H9 (cell line): Measurements from ENCODE around the gene CATSPERZ. TPM values are rescaled to one million over a fixed set of nuclear protein-coding genes. Genes with fewer than 3 reads are reported as not detected.

Experiments
- DNase-seq: peaks from one replicate; pipeline ENCODE4 v3.0.0-alpha.2; 2017
- H2AFZ ChIP-seq: one replicate; pipeline ENCODE4 v1.6.1; 2013; ENCODE audit warnings: mild to moderate bottlenecking, low read length, control low read depth, moderate library complexity
- H2AK5ac ChIP-seq: 2 replicates; pipeline ENCODE4 v1.6.1; 2013; ENCODE audit warnings: low read length, control low read depth, mixed read lengths; ENCODE audit not compliant: insufficient read length
- H2BK120ac ChIP-seq: one replicate; pipeline ENCODE4 v1.6.1; 2013; ENCODE audit warnings: low read depth, mild to moderate bottlenecking, low read length, control low read depth, inconsistent platforms; ENCODE audit not compliant: poor library complexity, severe bottlenecking
- H2BK12ac ChIP-seq: 2 replicates; pipeline ENCODE4 v1.6.1; 2013; ENCODE audit warnings: low read length, control low read depth, mixed read lengths, low read depth; ENCODE audit not compliant: insufficient read length
- H2BK15ac ChIP-seq: 2 replicates; pipeline ENCODE4 v1.6.1; 2013; ENCODE audit warnings: low read depth, low read length, control low read depth
- H2BK20ac ChIP-seq: one replicate; pipeline ENCODE4 v1.6.1; 2013; ENCODE audit warnings: low read depth, mild to moderate bottlenecking, low read length, control low read depth, inconsistent platforms; ENCODE audit not compliant: poor library complexity, severe bottlenecking
- H2BK5ac ChIP-seq: 2 replicates; pipeline ENCODE4 v1.6.1; 2013; ENCODE audit warnings: low read length, control low read depth, mixed read lengths; ENCODE audit not compliant: insufficient read length
- H3K14ac ChIP-seq: 2 replicates; pipeline ENCODE4 v1.6.1; 2013; ENCODE audit warnings: low read length, control low read depth; ENCODE audit not compliant: insufficient read depth
- H3K18ac ChIP-seq: 2 replicates; pipeline ENCODE4 v1.6.1; 2013; ENCODE audit warnings: low read depth, mild to moderate bottlenecking, mixed read lengths, low read length, control low read depth; ENCODE audit not compliant: insufficient read length
- H3K23ac ChIP-seq: 2 replicates; pipeline ENCODE4 v1.6.1; 2013; ENCODE audit warnings: low read length, control low read depth, mixed read lengths, low read depth; ENCODE audit not compliant: insufficient read length
- H3K23me2 ChIP-seq: 2 replicates; pipeline ENCODE4 v1.6.1; 2013; ENCODE audit warnings: low read depth, mild to moderate bottlenecking, mixed read lengths, low read length, control low read depth; ENCODE audit not compliant: insufficient read length, poor library complexity, severe bottlenecking
- H3K27ac ChIP-seq: 2 replicates; pipeline ENCODE4 v1.5.1; 2013; ENCODE audit warnings: low read length, control low read depth, mixed read lengths, low read depth; ENCODE audit not compliant: insufficient read length
- H3K27me3 ChIP-seq: 2 replicates; pipeline ENCODE4 v1.6.1; 2013; ENCODE audit warnings: low read length, control low read depth, inconsistent platforms; ENCODE audit not compliant: insufficient read depth
- H3K4ac ChIP-seq: 2 replicates; pipeline ENCODE4 v1.6.1; 2013; ENCODE audit warnings: low read depth, mild to moderate bottlenecking, control low read depth, inconsistent platforms, low read length, moderate library complexity
- H3K4me1 ChIP-seq: 2 replicates; pipeline ENCODE4 v1.6.1; 2013; ENCODE audit warnings: low read length, control low read depth, inconsistent platforms; ENCODE audit not compliant: insufficient read depth
- H3K4me2 ChIP-seq: 2 replicates; pipeline ENCODE4 v1.6.1; 2013; ENCODE audit warnings: low read length, control low read depth, mixed read lengths; ENCODE audit not compliant: insufficient read length, insufficient read depth
- H3K56ac ChIP-seq: 2 replicates; pipeline ENCODE4 v1.6.1; 2013; ENCODE audit warnings: low read depth, mild to moderate bottlenecking, mixed read lengths, low read length, control low read depth; ENCODE audit not compliant: insufficient read length
- H3K79me1 ChIP-seq: 2 replicates; pipeline ENCODE4 v1.6.1; 2013; ENCODE audit warnings: low read depth, mild to moderate bottlenecking, moderate library complexity, low read length, control low read depth, inconsistent platforms; ENCODE audit not compliant: insufficient read depth, poor library complexity, severe bottlenecking
- H3K79me2 ChIP-seq: 2 replicates; pipeline ENCODE4 v1.6.1; 2013; ENCODE audit warnings: low read length, control low read depth, inconsistent platforms; ENCODE audit not compliant: insufficient read depth
- H3K9ac ChIP-seq: 2 replicates; pipeline ENCODE4 v1.6.1; 2013; ENCODE audit warnings: low read length, control low read depth, mixed read lengths; ENCODE audit not compliant: insufficient read length; ENCODE audit errors: extremely low read depth
- H3K9me3 ChIP-seq: one replicate; pipeline ENCODE4 v1.6.1; 2013; ENCODE audit warnings: low read depth, low read length, inconsistent platforms; ENCODE audit not compliant: control insufficient read depth
- H3T11ph ChIP-seq: one replicate; pipeline ENCODE4 v1.6.1; 2013; ENCODE audit warnings: mild to moderate bottlenecking, low read length, control low read depth, inconsistent platforms
- H4K20me1 ChIP-seq: one replicate; pipeline ENCODE4 v1.6.1; 2013; ENCODE audit not compliant: control insufficient read depth, insufficient read length, insufficient read depth
- H4K5ac ChIP-seq: 2 replicates; pipeline ENCODE4 v1.6.1; 2013; ENCODE audit warnings: low read depth, mild to moderate bottlenecking, mixed read lengths, low read length, control low read depth; ENCODE audit not compliant: insufficient read length
- H4K8ac ChIP-seq: replicated peaks from 2 replicates; pipeline ENCODE4 v1.6.1; 2013; ENCODE audit warnings: low read length, control low read depth, mixed read lengths, low read depth; ENCODE audit not compliant: insufficient read length
- H4K91ac ChIP-seq: 2 replicates; pipeline ENCODE4 v1.6.1; 2013; ENCODE audit warnings: low read depth, mild to moderate bottlenecking, moderate library complexity, mixed read lengths, low read length, control low read depth; ENCODE audit not compliant: insufficient read length
- H3K27ac Mint-ChIP-seq, 3 experiments: 2 replicates in 2 of 3; 3 replicates in 1 of 3; pipeline ENCODE4 v1.8.0; 2020 to 2021; ENCODE audit warnings: mixed read lengths in 3 of 3, mild to moderate bottlenecking in 1 of 3, moderate library complexity in 1 of 3
- H3K27me3 Mint-ChIP-seq: 2 replicates; pipeline ENCODE4 v1.8.0; 2021; ENCODE audit warnings: low read depth, mild to moderate bottlenecking, moderate library complexity, mixed read lengths
- H3K36me3 Mint-ChIP-seq, 3 experiments: 2 replicates in 2 of 3; 3 replicates in 1 of 3; pipeline ENCODE4 v1.8.0; 2020 to 2021; ENCODE audit warnings: low read depth in 3 of 3, mixed read lengths in 3 of 3; ENCODE audit not compliant: insufficient read depth in 1 of 3
- H3K4me1 Mint-ChIP-seq, 2 experiments: 2 replicates each; pipeline ENCODE4 v1.8.0; 2020; ENCODE audit warnings: mixed read lengths in 2 of 2
- H3K4me3 Mint-ChIP-seq, 2 experiments: 2 replicates in 1 of 2; 3 replicates in 1 of 2; pipeline ENCODE4 v1.8.0; 2020 to 2021; ENCODE audit warnings: mild to moderate bottlenecking in 2 of 2, mixed read lengths in 2 of 2, moderate library complexity in 1 of 2
- H3K9me3 Mint-ChIP-seq, 2 experiments: 2 replicates in 1 of 2; 3 replicates in 1 of 2; pipeline ENCODE4 v1.8.0; 2020; ENCODE audit warnings: mild to moderate bottlenecking in 2 of 2, mixed read lengths in 2 of 2, moderate library complexity in 1 of 2
- WGBS: extraction: QIAGEN DNeasy Blood & Tissue Kit; methylation state at CpG from one replicate; pipeline ENCODE4 v1.1.7; 2013; ENCODE audit warnings: missing lambda C conversion rate, low lambda C conversion rate, mixed read lengths; ENCODE audit not compliant: insufficient read length; ENCODE audit errors: extremely low coverage; 5-methylcytosine and 5-hydroxymethylcytosine counted together
- total RNA-seq: library from RNA; stranded (reverse); gene quantifications from 2 replicates; pipeline ENCODE4 v1.2.1, GENCODE V29; 2021
- TF ChIP-seq, protein P1 (sequence below): fragments of 200-600 bp; sonication (generic); conservative IDR thresholded peaks from 3 replicates; pipeline ENCODE4 v1.8.0; 2021; ENCODE audit warnings: antibody characterized with exemption, mild to moderate bottlenecking

Gene CATSPERZ
- total RNA-seq, 1 experiment from 2014 or later = 0.92 TPM

DNA sequence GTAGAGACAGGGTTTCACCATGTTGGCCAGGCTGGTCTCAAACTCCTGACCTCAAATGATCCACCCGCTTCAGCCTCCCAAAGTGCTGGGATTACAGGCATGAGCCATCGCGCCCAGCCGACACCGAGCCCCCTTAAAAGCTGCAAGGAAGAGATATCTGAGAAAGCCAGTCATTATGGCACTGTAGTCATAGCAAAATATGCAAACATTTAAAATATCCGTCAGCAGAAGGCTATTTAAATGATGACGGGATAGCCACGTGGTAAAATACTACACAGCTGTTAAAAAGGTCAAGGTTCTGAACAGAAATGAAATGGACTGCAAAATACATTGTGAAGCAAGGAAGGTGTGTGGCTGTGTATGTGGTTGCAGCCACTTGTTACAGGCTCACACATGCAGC lies 33.4 kb downstream of the CATSPERZ start:
- H3T11ph ChIP-seq = no peak overlapping the region
- H2AFZ ChIP-seq = no peak overlapping the region
- Mint-ChIP-seq H3K36me3 (no peaks in the 10 kb centered on the region), H3K27ac (no peak overlapping the region; a peak in 1 of 7 replicates), H3K27me3 (peaks cover 7% of the 10 kb centered on the region), H3K9me3 (no peaks in the 10 kb centered on the region), H3K4me3 (no peak overlapping the region; a peak in 1 of 5 replicates), H3K4me1 (peaks cover 12 to 15% of the 10 kb centered on the region in 2 experiments)
- H3K9ac ChIP-seq = no peak overlapping the region
- no peak overlapping the region for H2AK5ac ChIP-seq
- H3K23ac ChIP-seq = no peak overlapping the region
- no peak overlapping the region for H3K18ac ChIP-seq
- H3K4me2 ChIP-seq = no peak overlapping the region
- H3K27me3 ChIP-seq = no peaks in the 10 kb centered on the region
- no peak overlapping the region for H2BK15ac ChIP-seq
- DNase-seq = no peak
- no peaks in the 10 kb centered on the region for H3K79me2 ChIP-seq
- H4K20me1 ChIP-seq = no peaks in the 10 kb centered on the region
- no peak overlapping the region for H3K27ac ChIP-seq
- H4K8ac ChIP-seq = no peak overlapping the region
- no peak overlapping the region for H3K14ac ChIP-seq
- no peak overlapping the region for H2BK12ac ChIP-seq
- WGBS = no CpG with 5 or more reads among the region's 8 CpGs
- no peaks in the 10 kb centered on the region for H3K79me1 ChIP-seq
- H2BK20ac ChIP-seq = no peak overlapping the region
- H2BK5ac ChIP-seq = no peak overlapping the region
- no peak overlapping the region for H2BK120ac ChIP-seq
- peaks cover 2% of the 10 kb centered on the region; the same call in 1 of the 2 replicates for H3K4me1 ChIP-seq
- no peaks in the 10 kb centered on the region for H3K23me2 ChIP-seq
- TF ChIP-seq, protein P1, sequence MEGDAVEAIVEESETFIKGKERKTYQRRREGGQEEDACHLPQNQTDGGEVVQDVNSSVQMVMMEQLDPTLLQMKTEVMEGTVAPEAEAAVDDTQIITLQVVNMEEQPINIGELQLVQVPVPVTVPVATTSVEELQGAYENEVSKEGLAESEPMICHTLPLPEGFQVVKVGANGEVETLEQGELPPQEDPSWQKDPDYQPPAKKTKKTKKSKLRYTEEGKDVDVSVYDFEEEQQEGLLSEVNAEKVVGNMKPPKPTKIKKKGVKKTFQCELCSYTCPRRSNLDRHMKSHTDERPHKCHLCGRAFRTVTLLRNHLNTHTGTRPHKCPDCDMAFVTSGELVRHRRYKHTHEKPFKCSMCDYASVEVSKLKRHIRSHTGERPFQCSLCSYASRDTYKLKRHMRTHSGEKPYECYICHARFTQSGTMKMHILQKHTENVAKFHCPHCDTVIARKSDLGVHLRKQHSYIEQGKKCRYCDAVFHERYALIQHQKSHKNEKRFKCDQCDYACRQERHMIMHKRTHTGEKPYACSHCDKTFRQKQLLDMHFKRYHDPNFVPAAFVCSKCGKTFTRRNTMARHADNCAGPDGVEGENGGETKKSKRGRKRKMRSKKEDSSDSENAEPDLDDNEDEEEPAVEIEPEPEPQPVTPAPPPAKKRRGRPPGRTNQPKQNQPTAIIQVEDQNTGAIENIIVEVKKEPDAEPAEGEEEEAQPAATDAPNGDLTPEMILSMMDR = no peak
- no peak overlapping the region for H4K91ac ChIP-seq
- H4K5ac ChIP-seq = no peak overlapping the region
- no peak overlapping the region for H3K4ac ChIP-seq
- H3K9me3 ChIP-seq = no peaks in the 10 kb centered on the region
- H3K56ac ChIP-seq = no peak overlapping the region
